Lung (tissue), 12 donors: ENCODE results near the gene FRMD5. TPM values are rescaled to one million over a fixed set of nuclear protein-coding genes. Genes with fewer than 3 reads are reported as not detected.

Experiments
- ATAC-seq: fragments of 200-7000 bp; cut with Tn5 transposase; one replicate; pipeline ENCODE4 v1.9.1; 2020; ENCODE audit warnings: moderate number of reproducible peaks; ENCODE audit not compliant: insufficient read depth, low FRiP score
- DNase-seq, 3 donors: peaks; one replicate each; pipeline ENCODE4 v3.0.0-alpha.2; 2013 to 2017
- H3K27ac ChIP-seq, 2 donors: one replicate each; pipeline ENCODE4 v1.5.1; 2013; ENCODE audit warnings: mild to moderate bottlenecking in 2 of 2, moderate library complexity in 2 of 2, control low read depth in 1 of 2, inconsistent platforms in 1 of 2, low read depth in 1 of 2, low read length in 1 of 2
- H3K27me3 ChIP-seq, 3 donors: one replicate each; pipeline ENCODE4 v1.5.1; 2013; ENCODE audit warnings: low read length in 2 of 3; ENCODE audit not compliant: control insufficient read depth in 3 of 3, insufficient read depth in 3 of 3
- H3K36me3 ChIP-seq, 4 donors: one replicate each; pipeline ENCODE4 v1.5.1; 2013; ENCODE audit warnings: low read length in 4 of 4, mild to moderate bottlenecking in 1 of 4, moderate library complexity in 1 of 4; ENCODE audit not compliant: control insufficient read depth in 4 of 4, insufficient read depth in 4 of 4
- H3K4me1 ChIP-seq, 5 donors: one replicate each; pipeline ENCODE4 v1.5.1; 2013; ENCODE audit warnings: low read length in 5 of 5, mild to moderate bottlenecking in 2 of 5, moderate library complexity in 1 of 5; ENCODE audit not compliant: control insufficient read depth in 5 of 5, insufficient read depth in 5 of 5
- H3K4me3 ChIP-seq: one replicate; pipeline ENCODE4 v1.5.1; 2013; ENCODE audit warnings: mild to moderate bottlenecking, control low read depth, moderate library complexity
- H3K9ac ChIP-seq, 2 donors: one replicate each; pipeline ENCODE4 v1.5.1; 2013; ENCODE audit warnings: low read length in 2 of 2, control low read depth in 1 of 2; ENCODE audit not compliant: insufficient read depth in 1 of 2
- H3K9me3 ChIP-seq, 4 donors: one replicate each; pipeline ENCODE4 v1.5.1; 2013; ENCODE audit warnings: low read length in 3 of 4, mild to moderate bottlenecking in 1 of 4, moderate library complexity in 1 of 4; ENCODE audit not compliant: control insufficient read depth in 4 of 4, insufficient read depth in 3 of 4
- WGBS, 2 donors: extraction: QIAGEN DNeasy Blood & Tissue Kit; methylation state at CpG; one replicate each; pipeline ENCODE4 v1.1.7; 2013; 5-methylcytosine and 5-hydroxymethylcytosine counted together
- polyA plus RNA-seq, 2 donors: library from polyadenylated mRNA; stranded (reverse); fragments of 200-250 nt; gene quantifications; one replicate each; pipeline ENCODE4 v1.2.1, GENCODE V29; 2013
- total RNA-seq, 2 donors: library from RNA; depleted of rRNA in 1 of 2; stranded (reverse); fragments of >200 nt in 1 of 2; gene quantifications; one replicate each; pipeline ENCODE4 v1.2.1, GENCODE V29; 2014 to 2021
- TF ChIP-seq, protein P1 (sequence below): IDR thresholded peaks from 2 replicates; pipeline ENCODE4 v1.5.1; 2012; ENCODE audit warnings: mild to moderate bottlenecking; ENCODE audit errors: control extremely low read depth, extremely low read depth
- donor health status: control.
- donor health status: control.
- donor health status: Bipolar disorder and iron deficiency.
- donor health status: healthy.
- donor health status: DM: yes; HTN: yes; CAD: no.

Gene FRMD5
- total and polyA plus RNA-seq, 4 donors = 0.10 to 1.1 (median 0.67) TPM

DNA sequence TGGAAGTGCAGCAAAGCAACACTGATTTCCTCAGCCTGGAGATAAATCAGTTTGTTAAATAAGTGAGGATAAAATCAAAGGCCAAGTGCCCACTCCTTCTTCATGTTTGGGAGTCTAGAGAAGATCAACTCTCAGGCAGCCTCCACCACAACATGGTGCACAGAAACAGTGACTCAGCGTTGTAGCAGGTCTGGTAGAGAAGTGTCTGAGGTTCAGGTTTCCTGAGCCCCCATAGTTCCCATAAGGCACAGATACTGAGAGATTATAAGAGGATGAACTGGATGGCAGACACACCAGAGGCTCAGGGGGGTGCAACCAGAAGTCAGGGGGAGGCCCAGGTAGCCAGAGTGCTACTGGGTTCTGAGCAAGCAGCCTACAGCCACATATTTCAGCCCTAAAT lies 166.7 kb downstream of the FRMD5 start:
- ATAC-seq = no peak
- no peak for DNase-seq
- Histone ChIP-seq H3K4me1 (no peaks in the 10 kb centered on the region), H3K36me3 (no peaks in the 10 kb centered on the region), H3K27ac (no peak overlapping the region), H3K4me3 (no peak overlapping the region), H3K27me3 (no peaks in the 10 kb centered on the region), H3K9me3 (no peaks in the 10 kb centered on the region), H3K9ac (no peak overlapping the region)
- TF ChIP-seq, protein P1, sequence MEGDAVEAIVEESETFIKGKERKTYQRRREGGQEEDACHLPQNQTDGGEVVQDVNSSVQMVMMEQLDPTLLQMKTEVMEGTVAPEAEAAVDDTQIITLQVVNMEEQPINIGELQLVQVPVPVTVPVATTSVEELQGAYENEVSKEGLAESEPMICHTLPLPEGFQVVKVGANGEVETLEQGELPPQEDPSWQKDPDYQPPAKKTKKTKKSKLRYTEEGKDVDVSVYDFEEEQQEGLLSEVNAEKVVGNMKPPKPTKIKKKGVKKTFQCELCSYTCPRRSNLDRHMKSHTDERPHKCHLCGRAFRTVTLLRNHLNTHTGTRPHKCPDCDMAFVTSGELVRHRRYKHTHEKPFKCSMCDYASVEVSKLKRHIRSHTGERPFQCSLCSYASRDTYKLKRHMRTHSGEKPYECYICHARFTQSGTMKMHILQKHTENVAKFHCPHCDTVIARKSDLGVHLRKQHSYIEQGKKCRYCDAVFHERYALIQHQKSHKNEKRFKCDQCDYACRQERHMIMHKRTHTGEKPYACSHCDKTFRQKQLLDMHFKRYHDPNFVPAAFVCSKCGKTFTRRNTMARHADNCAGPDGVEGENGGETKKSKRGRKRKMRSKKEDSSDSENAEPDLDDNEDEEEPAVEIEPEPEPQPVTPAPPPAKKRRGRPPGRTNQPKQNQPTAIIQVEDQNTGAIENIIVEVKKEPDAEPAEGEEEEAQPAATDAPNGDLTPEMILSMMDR = no peak
- WGBS, 2 donors = 70 to 71% methylated on average over 1 of the region's 1 CpG

DNA sequence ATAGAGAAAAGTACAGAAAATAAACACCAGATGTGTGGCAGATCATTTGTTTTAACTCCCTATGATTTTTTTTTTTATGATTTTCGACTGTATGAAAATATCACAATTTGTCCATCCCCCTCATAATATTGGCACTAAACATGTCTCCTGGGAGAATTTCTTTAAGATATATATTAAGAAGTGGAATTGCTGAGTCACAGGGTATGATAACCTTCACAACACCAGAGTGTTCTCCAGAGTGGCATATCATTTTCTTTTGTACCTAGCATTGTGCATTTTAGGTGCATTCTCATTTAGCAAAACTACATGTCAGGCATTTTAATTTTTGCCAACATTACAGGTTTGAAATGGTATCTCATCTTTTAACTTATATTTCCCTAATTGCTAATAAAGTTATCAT lies 170.9 kb downstream of the FRMD5 start:
- 79 to 80% methylated on average over 1 of the region's 1 CpG for WGBS, 2 donors
- H3K27me3 ChIP-seq = peaks cover 0 to 3% (median 0%) of the 10 kb centered on the region in 3 donors
- DNase-seq (no peak), ATAC-seq (no peak)
- H3K36me3 ChIP-seq = no peaks in the 10 kb centered on the region
- no peaks in the 10 kb centered on the region for H3K9me3 ChIP-seq
- H3K4me3 ChIP-seq = no peak overlapping the region
- H3K9ac ChIP-seq = no peak overlapping the region
- no peak overlapping the region for H3K27ac ChIP-seq
- H3K4me1 ChIP-seq = no peaks in the 10 kb centered on the region
- TF ChIP-seq, protein P1 = no peak

DNA sequence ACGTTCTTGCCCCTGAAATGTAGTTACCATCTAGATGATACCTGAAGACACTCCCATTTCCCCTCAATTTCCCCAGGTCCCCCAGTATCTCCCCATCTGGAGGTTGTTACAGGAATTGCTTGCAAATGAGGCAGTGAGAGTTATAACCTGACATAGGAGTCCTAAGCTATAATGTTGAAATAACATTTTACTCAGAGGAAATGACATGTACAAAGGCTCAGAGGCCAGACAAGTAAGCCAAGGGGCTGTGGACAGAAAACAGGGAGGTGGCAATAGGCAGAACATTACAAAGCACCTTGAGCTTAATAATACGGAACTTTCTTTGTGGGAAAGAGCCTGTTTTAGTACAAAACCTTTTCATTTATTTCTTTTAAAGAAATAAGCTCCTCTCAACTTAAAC lies 171.9 kb downstream of the FRMD5 start:
- DNase-seq = no peak
- Histone ChIP-seq H3K9me3 (no peaks in the 10 kb centered on the region), H3K4me3 (no peak overlapping the region), H3K9ac (no peak overlapping the region), H3K27me3 (peaks cover 0 to 3% (median 0%) of the 10 kb centered on the region in 3 donors), H3K4me1 (no peaks in the 10 kb centered on the region), H3K27ac (no peak overlapping the region), H3K36me3 (no peaks in the 10 kb centered on the region)
- no peak for ATAC-seq
- WGBS, 2 donors = 90% methylated on average over 2 of the region's 2 CpGs
- TF ChIP-seq, protein P1 = no peak

DNA sequence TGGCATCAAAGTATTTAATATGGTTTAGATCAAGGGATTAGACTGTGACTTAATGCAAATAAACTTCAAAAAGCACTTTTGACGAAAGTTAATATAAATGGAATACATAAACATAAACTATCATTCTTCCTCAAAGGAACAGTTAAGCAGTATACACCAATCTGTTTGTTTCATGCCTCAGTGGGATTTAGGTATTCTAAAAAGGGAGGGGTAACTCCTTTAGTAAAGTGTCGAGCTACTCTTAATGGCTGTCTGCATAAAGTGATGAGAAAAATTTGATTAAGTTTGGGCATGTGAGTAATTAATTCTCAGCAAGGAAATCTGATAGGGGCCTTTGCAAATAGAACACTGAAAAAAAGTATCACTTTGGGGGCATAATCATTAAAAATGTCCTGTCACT lies 176.9 kb downstream of the FRMD5 start:
- Histone ChIP-seq H3K4me1 (no peaks in the 10 kb centered on the region), H3K27me3 (peaks cover 0 to 2% (median 0%) of the 10 kb centered on the region in 3 donors), H3K9ac (no peak overlapping the region), H3K36me3 (no peaks in the 10 kb centered on the region), H3K27ac (no peak overlapping the region), H3K4me3 (no peak overlapping the region), H3K9me3 (no peaks in the 10 kb centered on the region)
- ATAC-seq (no peak), DNase-seq (no peak)
- 80 to 91% methylated on average over 2 of the region's 2 CpGs for WGBS, 2 donors
- TF ChIP-seq, protein P1 = no peak
